IMR-90 (cell line): ENCODE results near the gene ATP6AP1.

Source experiments
- CHD1 ChIP-seq: IDR thresholded peaks from 2 replicates; pipeline ENCODE4 v1.6.1; 2012; ENCODE audit warnings: low read depth, low read length, improper control_type of control experiment
- MAFK ChIP-seq: IDR thresholded peaks from 2 replicates; pipeline ENCODE4 v1.6.1; 2012; ENCODE audit warnings: low read depth, low read length, improper control_type of control experiment
- MXI1 ChIP-seq: IDR thresholded peaks from 2 replicates; pipeline ENCODE4 v1.6.1; 2012; ENCODE audit warnings: low read depth, mild to moderate bottlenecking, low read length, moderate library complexity, borderline replicate concordance
- POLR2A ChIP-seq: IDR thresholded peaks from 2 replicates; pipeline ENCODE4 v1.6.1; 2012; ENCODE audit warnings: mild to moderate bottlenecking, low read depth, low read length
- RAD21 ChIP-seq: IDR thresholded peaks from 2 replicates; pipeline ENCODE4 v1.6.1; 2012; ENCODE audit warnings: low read length, improper control_type of control experiment
- TF ChIP-seq, protein P1 (sequence below): fragments of 150-350 bp; IDR thresholded peaks from 2 replicates; pipeline ENCODE4 v1.6.1; 2017; ENCODE audit warnings: mild to moderate bottlenecking, antibody characterized with exemption, low read length, low read depth
- TF ChIP-seq, protein P2 (sequence below): conservative IDR thresholded peaks from 2 replicates; pipeline ENCODE4 v1.5.1; 2012; ENCODE audit warnings: mild to moderate bottlenecking, low read depth, low read length, improper control_type of control experiment
- TF ChIP-seq, protein P3 (sequence below): fragments of 150-350 bp; IDR thresholded peaks from 2 replicates; pipeline ENCODE4 v1.6.1; 2016; ENCODE audit warnings: low read depth, mild to moderate bottlenecking, low read length, moderate library complexity, borderline replicate concordance

DNA sequence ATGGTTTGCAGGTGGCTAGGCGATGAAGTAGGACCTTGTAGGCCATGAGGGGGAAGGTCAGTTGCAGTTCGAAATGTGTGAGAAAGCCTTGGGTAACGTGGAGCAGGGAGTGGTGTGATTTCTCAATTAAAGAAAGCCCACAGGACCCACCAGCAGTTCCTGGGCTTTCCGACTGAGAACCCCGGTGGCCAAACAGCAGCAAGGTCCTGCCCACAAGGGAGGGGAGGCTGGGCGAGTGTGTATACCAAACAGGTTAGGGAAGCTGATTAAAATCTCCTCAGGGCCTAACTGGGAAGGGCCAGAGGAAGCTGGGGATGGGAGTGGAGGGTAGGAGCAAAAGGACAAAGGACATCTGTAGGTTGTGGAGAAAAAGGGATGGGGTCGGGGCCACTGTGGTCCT is 2.4 kb downstream of the ATP6AP1 start:
- TF ChIP-seq, protein P1, sequence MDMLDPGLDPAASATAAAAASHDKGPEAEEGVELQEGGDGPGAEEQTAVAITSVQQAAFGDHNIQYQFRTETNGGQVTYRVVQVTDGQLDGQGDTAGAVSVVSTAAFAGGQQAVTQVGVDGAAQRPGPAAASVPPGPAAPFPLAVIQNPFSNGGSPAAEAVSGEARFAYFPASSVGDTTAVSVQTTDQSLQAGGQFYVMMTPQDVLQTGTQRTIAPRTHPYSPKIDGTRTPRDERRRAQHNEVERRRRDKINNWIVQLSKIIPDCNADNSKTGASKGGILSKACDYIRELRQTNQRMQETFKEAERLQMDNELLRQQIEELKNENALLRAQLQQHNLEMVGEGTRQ = no peak
- TF ChIP-seq POLR2A (no peak), MXI1 (no peak), RAD21 (no peak), MAFK (no peak), CHD1 (no peak)
- TF ChIP-seq, protein P2, sequence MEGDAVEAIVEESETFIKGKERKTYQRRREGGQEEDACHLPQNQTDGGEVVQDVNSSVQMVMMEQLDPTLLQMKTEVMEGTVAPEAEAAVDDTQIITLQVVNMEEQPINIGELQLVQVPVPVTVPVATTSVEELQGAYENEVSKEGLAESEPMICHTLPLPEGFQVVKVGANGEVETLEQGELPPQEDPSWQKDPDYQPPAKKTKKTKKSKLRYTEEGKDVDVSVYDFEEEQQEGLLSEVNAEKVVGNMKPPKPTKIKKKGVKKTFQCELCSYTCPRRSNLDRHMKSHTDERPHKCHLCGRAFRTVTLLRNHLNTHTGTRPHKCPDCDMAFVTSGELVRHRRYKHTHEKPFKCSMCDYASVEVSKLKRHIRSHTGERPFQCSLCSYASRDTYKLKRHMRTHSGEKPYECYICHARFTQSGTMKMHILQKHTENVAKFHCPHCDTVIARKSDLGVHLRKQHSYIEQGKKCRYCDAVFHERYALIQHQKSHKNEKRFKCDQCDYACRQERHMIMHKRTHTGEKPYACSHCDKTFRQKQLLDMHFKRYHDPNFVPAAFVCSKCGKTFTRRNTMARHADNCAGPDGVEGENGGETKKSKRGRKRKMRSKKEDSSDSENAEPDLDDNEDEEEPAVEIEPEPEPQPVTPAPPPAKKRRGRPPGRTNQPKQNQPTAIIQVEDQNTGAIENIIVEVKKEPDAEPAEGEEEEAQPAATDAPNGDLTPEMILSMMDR = no peak
- TF ChIP-seq, protein P3, sequence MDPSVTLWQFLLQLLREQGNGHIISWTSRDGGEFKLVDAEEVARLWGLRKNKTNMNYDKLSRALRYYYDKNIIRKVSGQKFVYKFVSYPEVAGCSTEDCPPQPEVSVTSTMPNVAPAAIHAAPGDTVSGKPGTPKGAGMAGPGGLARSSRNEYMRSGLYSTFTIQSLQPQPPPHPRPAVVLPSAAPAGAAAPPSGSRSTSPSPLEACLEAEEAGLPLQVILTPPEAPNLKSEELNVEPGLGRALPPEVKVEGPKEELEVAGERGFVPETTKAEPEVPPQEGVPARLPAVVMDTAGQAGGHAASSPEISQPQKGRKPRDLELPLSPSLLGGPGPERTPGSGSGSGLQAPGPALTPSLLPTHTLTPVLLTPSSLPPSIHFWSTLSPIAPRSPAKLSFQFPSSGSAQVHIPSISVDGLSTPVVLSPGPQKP = no peak
